Frontal cortex (tissue), 1 donor: Measurements from ENCODE around the gene RPS26. TPM values are rescaled to one million over a fixed set of nuclear protein-coding genes. Genes with fewer than 3 reads are reported as not detected.

Source experiments
- total RNA-seq: library from RNA; depleted of rRNA; stranded (reverse); fragments of >200 nt; gene quantifications from one replicate; pipeline ENCODE4 v1.2.3, GENCODE V29; 2014

RPS26 gene
- total RNA-seq, 1 donor from 2014 or later, result 15.5 TPM

Other genes starting within 250 kb of the RPS26 start
- gene SARNP, start 224.2 kb upstream of the RPS26 start, total RNA-seq, result 66.4 TPM
- gene ORMDL2, start 223.9 kb upstream of the RPS26 start, total RNA-seq, result 4.5 TPM
- 42.0 TPM for gene DNAJC14, start 212.3 kb upstream of the RPS26 start, total RNA-seq
- gene MMP19, start 199.0 kb upstream of the RPS26 start, total RNA-seq, result not detected
- 22.4 TPM for gene PYM1, start 114.0 kb upstream of the RPS26 start, total RNA-seq
- 7.7 TPM for gene DGKA, start 110.8 kb upstream of the RPS26 start, total RNA-seq
- not detected for gene PMEL, start 75.9 kb upstream of the RPS26 start, total RNA-seq
- 5.3 TPM for gene CDK2, start 75.1 kb upstream of the RPS26 start, total RNA-seq
- gene RAB5B, start 67.8 kb upstream of the RPS26 start, total RNA-seq, result 33.0 TPM
- 8.2 TPM for gene SUOX, start 44.6 kb upstream of the RPS26 start, total RNA-seq
- 1.6 TPM for gene IKZF4, start 20.9 kb upstream of the RPS26 start, total RNA-seq
- 2.0 TPM for gene ERBB3, start 38.2 kb downstream of the RPS26 start, total RNA-seq
- gene PA2G4, start 62.6 kb downstream of the RPS26 start, total RNA-seq, result 74.6 TPM
- 1,399 TPM for gene RPL41, start 74.7 kb downstream of the RPS26 start, total RNA-seq
- 8.2 TPM for gene ZC3H10, start 76.3 kb downstream of the RPS26 start, total RNA-seq
- gene ESYT1, start 86.3 kb downstream of the RPS26 start, total RNA-seq, result 26.5 TPM
- 123 TPM for gene MYL6B, start 110.7 kb downstream of the RPS26 start, total RNA-seq
- 511 TPM for gene MYL6, start 116.4 kb downstream of the RPS26 start, total RNA-seq
- 93.3 TPM for gene SMARCC2, start 147.6 kb downstream of the RPS26 start, total RNA-seq
- 53.0 TPM for gene RNF41, start 180.0 kb downstream of the RPS26 start, total RNA-seq
- 26.9 TPM for gene NABP2, start 182.4 kb downstream of the RPS26 start, total RNA-seq
- gene SLC39A5, start 188.1 kb downstream of the RPS26 start, total RNA-seq, result not detected
- 10.2 TPM for gene ANKRD52, start 216.5 kb downstream of the RPS26 start, total RNA-seq
- gene COQ10A, start 225.0 kb downstream of the RPS26 start, total RNA-seq, result 12.2 TPM